ENCODE data around the gene TRAK1. TPM values are rescaled to one million over a fixed set of nuclear protein-coding genes. Genes with fewer than 3 reads are reported as not detected.
A peak's percentile ranks its signal among the peaks of the same experiment; 100 is the strongest.

The TRAK1 gene
- total RNA-seq, 1 donor from 2014 or later, result 49.2 TPM

DNA sequence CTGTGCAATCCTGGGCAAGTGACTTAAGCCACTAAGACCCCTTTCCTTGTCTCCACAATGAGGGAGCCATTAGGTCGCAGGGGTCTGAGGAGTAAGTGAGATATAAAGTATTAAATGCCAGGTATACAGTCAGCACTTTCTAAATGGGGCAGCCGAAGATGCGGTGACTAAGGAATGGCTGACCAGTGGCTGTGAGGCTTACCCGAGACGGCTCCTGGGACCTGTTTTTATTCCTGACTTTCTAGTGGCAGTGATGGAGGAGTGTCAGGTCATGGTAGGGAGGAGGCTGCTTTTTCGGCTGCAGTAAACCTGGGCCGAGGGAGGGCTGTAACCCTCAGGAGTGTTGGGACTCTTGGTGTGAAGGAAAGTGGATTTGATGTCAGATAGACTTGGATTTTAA is 52.3 kb downstream of the TRAK1 start:
- no peak overlapping the region for H3K27ac Mint-ChIP-seq
- no peaks in the 10 kb centered on the region for H3K9me3 Mint-ChIP-seq
- no peak overlapping the region for H3K4me3 Mint-ChIP-seq
- H3K27me3 Mint-ChIP-seq, result no peaks in the 10 kb centered on the region
- H3K4me1 Mint-ChIP-seq (ENCODE audit: unreplicated experiment), result peaks cover under 1% of the 10 kb centered on the region
- TF ChIP-seq, protein P1, sequence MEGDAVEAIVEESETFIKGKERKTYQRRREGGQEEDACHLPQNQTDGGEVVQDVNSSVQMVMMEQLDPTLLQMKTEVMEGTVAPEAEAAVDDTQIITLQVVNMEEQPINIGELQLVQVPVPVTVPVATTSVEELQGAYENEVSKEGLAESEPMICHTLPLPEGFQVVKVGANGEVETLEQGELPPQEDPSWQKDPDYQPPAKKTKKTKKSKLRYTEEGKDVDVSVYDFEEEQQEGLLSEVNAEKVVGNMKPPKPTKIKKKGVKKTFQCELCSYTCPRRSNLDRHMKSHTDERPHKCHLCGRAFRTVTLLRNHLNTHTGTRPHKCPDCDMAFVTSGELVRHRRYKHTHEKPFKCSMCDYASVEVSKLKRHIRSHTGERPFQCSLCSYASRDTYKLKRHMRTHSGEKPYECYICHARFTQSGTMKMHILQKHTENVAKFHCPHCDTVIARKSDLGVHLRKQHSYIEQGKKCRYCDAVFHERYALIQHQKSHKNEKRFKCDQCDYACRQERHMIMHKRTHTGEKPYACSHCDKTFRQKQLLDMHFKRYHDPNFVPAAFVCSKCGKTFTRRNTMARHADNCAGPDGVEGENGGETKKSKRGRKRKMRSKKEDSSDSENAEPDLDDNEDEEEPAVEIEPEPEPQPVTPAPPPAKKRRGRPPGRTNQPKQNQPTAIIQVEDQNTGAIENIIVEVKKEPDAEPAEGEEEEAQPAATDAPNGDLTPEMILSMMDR (conservative IDR thresholded peaks at IDR 0.05), result no peak
- H3K36me3 Mint-ChIP-seq, result no peaks in the 10 kb centered on the region
- no peak for DNase-seq (ENCODE audit: extremely low spot score, unreplicated experiment)

DNA sequence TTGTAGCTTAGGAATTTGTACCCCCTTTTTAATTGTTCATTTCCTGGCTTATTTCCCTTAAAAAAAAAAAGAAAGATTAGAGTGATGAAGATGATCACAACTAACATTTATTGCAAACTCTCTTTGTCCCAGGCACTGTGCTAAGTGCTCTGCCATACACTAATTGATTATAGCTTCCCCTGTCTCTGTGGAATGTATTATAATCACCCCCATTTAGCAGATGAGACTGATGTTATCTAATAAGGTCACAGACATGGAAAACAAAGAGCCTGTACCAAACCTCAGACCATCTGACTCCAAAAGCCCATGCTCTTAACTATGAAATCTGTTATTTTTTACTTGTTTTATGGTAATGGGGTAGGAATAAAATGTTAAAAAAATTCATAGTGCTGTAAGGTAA is 53.1 kb downstream of the TRAK1 start:
- DNase-seq (ENCODE audit: extremely low spot score, unreplicated experiment), result no peak
- no peak overlapping the region for H3K4me3 Mint-ChIP-seq
- TF ChIP-seq, protein P1 (conservative IDR thresholded peaks at IDR 0.05), result no peak
- H3K4me1 Mint-ChIP-seq (ENCODE audit: unreplicated experiment), result peaks cover 8% of the 10 kb centered on the region
- no peaks in the 10 kb centered on the region for H3K9me3 Mint-ChIP-seq
- H3K27me3 Mint-ChIP-seq, result no peaks in the 10 kb centered on the region
- no peak overlapping the region for H3K27ac Mint-ChIP-seq
- H3K36me3 Mint-ChIP-seq, result no peaks in the 10 kb centered on the region

DNA sequence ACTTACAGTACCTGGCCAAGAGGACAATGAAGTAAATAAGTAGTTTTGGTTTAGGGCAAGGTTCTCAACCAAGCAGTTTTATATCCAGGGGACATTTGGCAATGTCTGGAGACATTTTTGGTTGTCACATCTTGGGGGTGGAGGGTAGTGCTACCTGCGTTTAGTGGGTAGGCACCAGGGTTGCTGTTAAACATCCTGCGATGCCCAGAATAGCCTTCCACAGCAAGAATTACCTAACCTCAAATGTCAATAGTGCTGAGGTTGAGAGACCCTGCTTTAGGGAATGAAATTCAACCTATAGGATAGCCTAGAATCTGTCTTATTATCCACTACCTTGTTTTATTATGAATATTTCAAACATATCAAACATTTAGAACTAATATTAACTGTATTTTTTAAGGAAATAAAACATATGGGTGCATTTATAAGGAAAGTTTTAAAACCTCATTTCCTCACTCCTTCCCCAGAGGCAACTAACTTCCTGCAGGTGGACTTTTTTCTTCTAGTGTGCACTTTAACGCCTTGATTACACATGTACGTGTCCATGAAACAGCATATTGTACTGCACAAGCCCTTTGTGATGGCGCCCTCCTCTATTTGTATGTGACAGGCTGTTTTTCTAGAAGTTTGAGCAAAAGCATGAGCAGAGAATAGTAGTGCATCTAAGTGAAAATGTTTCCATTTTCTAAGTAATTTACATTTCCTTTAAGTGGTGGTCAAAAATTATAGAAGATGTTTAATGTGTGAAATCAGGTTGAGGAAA is 57.1 kb downstream of the TRAK1 start:
- TF ChIP-seq, protein P1 (conservative IDR thresholded peaks at IDR 0.05), result no peak
- H3K9me3 Mint-ChIP-seq, result no peaks in the 10 kb centered on the region
- no peaks in the 10 kb centered on the region for H3K27me3 Mint-ChIP-seq
- no peak overlapping the region for H3K27ac Mint-ChIP-seq
- no peaks in the 10 kb centered on the region for H3K36me3 Mint-ChIP-seq
- DNase-seq (ENCODE audit: extremely low spot score, unreplicated experiment), result peak; percentile 10
- H3K4me1 Mint-ChIP-seq (ENCODE audit: unreplicated experiment), result peaks cover 33% of the 10 kb centered on the region
- H3K4me3 Mint-ChIP-seq, result no peak overlapping the region

DNA sequence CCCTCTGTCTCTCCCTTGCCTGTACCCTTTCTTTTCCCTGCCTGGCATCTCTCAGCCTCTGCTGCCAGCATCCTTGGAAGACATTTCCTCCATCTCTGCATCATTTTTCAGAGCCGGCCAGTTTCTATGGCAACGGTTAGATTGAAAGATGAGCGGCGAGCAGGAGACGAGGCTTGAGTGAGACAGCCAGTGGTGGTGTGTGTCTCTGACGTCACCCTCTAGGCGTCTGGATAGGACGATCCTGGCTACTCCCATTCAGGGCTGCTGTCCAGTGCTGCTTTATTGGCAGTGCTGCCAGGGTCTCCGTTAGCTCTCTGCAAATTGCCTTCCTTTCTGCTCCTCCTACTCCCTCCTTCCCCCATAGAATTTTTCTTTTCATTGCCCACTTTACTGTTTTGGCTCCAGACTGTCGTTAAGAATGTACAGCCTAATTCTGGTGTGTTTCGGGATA is 57.9 kb downstream of the TRAK1 start:
- peak overlapping the region; percentile 92 for H3K27ac Mint-ChIP-seq
- no peaks in the 10 kb centered on the region for H3K27me3 Mint-ChIP-seq
- no peaks in the 10 kb centered on the region for H3K36me3 Mint-ChIP-seq
- no peak overlapping the region for H3K4me3 Mint-ChIP-seq
- peak; percentile 16 for DNase-seq (ENCODE audit: extremely low spot score, unreplicated experiment)
- TF ChIP-seq, protein P1 (conservative IDR thresholded peaks at IDR 0.05), result no peak
- H3K9me3 Mint-ChIP-seq, result no peaks in the 10 kb centered on the region
- peaks cover 33% of the 10 kb centered on the region for H3K4me1 Mint-ChIP-seq (ENCODE audit: unreplicated experiment)

DNA sequence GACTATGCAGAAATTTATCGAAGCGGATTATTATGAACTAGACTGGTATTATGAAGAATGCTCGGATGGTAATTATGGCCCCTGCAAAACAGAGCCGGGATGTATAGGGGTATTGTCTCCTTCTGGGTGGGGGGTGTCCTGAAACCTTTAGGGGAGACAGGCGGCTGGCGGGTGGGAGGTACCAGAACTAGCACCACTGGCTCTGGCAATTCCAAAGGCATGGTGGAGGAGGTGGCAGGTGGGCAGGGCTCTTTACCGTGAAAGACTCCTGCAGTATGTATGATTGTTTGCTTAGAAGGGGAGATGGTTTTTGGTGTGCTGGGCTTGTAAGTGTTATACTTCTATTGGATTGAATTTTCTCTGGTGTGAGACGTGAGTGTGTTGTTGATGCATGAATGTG is 58.4 kb downstream of the TRAK1 start:
- TF ChIP-seq, protein P1 (conservative IDR thresholded peaks at IDR 0.05), result no peak
- no peaks in the 10 kb centered on the region for H3K9me3 Mint-ChIP-seq
- peak overlapping the region; percentile 10 for H3K4me3 Mint-ChIP-seq
- DNase-seq (ENCODE audit: extremely low spot score, unreplicated experiment), result no peak
- peak overlapping the region; percentile 92 for H3K27ac Mint-ChIP-seq
- no peaks in the 10 kb centered on the region for H3K27me3 Mint-ChIP-seq
- peaks cover 33% of the 10 kb centered on the region for H3K4me1 Mint-ChIP-seq (ENCODE audit: unreplicated experiment)
- no peaks in the 10 kb centered on the region for H3K36me3 Mint-ChIP-seq

Data from type B pancreatic cell (in vitro differentiated cells).